ENCODE measurements around the gene GEN1. TPM values are rescaled to one million over a fixed set of nuclear protein-coding genes. Genes with fewer than 3 reads are reported as not detected.

Gene GEN1
- total RNA-seq, 1 donor = 8.3 TPM

- no peak for TF ChIP-seq CTCF (IDR thresholded peaks at IDR 0.05; ENCODE audit: extremely low read depth, low read depth, low read length)
- no peaks in the 10 kb centered on the region for H3K79me2 ChIP-seq (ENCODE audit: insufficient read depth, low read length)
- H2AFZ ChIP-seq (ENCODE audit: low read length) = no peak overlapping the region
- no peaks in the 10 kb centered on the region for H3K9me3 ChIP-seq (ENCODE audit: low read depth, low read length)
- H3K4me2 ChIP-seq (ENCODE audit: insufficient read depth, low read length) = no peak overlapping the region
- peaks cover 15% of the 10 kb centered on the region for H3K36me3 ChIP-seq (ENCODE audit: insufficient read depth, low read length)
- no peak overlapping the region for H3K4me3 ChIP-seq (ENCODE audit: insufficient read depth, low read length)
- H4K20me1 ChIP-seq (ENCODE audit: insufficient read depth, low read length) = no peaks in the 10 kb centered on the region
- DNase-seq (ENCODE audit: insufficient read length, low spot score, missing footprints) = no peak
- no peak overlapping the region for H3K27ac ChIP-seq (ENCODE audit: low read depth, low read length)
- no peaks in the 10 kb centered on the region for H3K4me1 ChIP-seq (ENCODE audit: insufficient read depth, low read length)
- H3K27me3 ChIP-seq (ENCODE audit: insufficient read depth, low read length) = no peaks in the 10 kb centered on the region
Observed at GRCh38 chr2:17780546-17780945, 26.6 kb downstream of the GEN1 start.

GRCh38 chr2:17781482-17781881 lies 27.5 kb downstream of the GEN1 start:
- Histone ChIP-seq H3K4me3 (ENCODE audit: insufficient read depth, low read length) (no peak overlapping the region), H3K4me2 (ENCODE audit: insufficient read depth, low read length) (no peak overlapping the region), H3K27ac (ENCODE audit: low read depth, low read length) (no peak overlapping the region), H3K36me3 (ENCODE audit: insufficient read depth, low read length) (peaks cover 15% of the 10 kb centered on the region), H3K79me2 (ENCODE audit: insufficient read depth, low read length) (no peaks in the 10 kb centered on the region), H3K4me1 (ENCODE audit: insufficient read depth, low read length) (no peaks in the 10 kb centered on the region), H3K9me3 (ENCODE audit: low read depth, low read length) (no peaks in the 10 kb centered on the region), H3K27me3 (ENCODE audit: insufficient read depth, low read length) (no peaks in the 10 kb centered on the region), H4K20me1 (ENCODE audit: insufficient read depth, low read length) (no peaks in the 10 kb centered on the region), H2AFZ (ENCODE audit: low read length) (no peak overlapping the region)
- DNase-seq (ENCODE audit: insufficient read length, low spot score, missing footprints) = no peak
- no peak for TF ChIP-seq CTCF (IDR thresholded peaks at IDR 0.05; ENCODE audit: extremely low read depth, low read depth, low read length)

- no peaks in the 10 kb centered on the region for H4K20me1 ChIP-seq (ENCODE audit: insufficient read depth, low read length)
- no peak overlapping the region for H3K27ac ChIP-seq (ENCODE audit: low read depth, low read length)
- no peaks in the 10 kb centered on the region for H3K9me3 ChIP-seq (ENCODE audit: low read depth, low read length)
- TF ChIP-seq CTCF (IDR thresholded peaks at IDR 0.05; ENCODE audit: extremely low read depth, low read depth, low read length) = no peak
- H3K79me2 ChIP-seq (ENCODE audit: insufficient read depth, low read length) = no peaks in the 10 kb centered on the region
- no peaks in the 10 kb centered on the region for H3K36me3 ChIP-seq (ENCODE audit: insufficient read depth, low read length)
- no peak overlapping the region for H3K4me2 ChIP-seq (ENCODE audit: insufficient read depth, low read length)
- no peak overlapping the region for H2AFZ ChIP-seq (ENCODE audit: low read length)
- no peak for DNase-seq (ENCODE audit: insufficient read length, low spot score, missing footprints)
- no peaks in the 10 kb centered on the region for H3K27me3 ChIP-seq (ENCODE audit: insufficient read depth, low read length)
- H3K4me1 ChIP-seq (ENCODE audit: insufficient read depth, low read length) = no peaks in the 10 kb centered on the region
- H3K4me3 ChIP-seq (ENCODE audit: insufficient read depth, low read length) = no peak overlapping the region
Observed at GRCh38 chr2:17786727-17787126, 32.8 kb downstream of the GEN1 start.

GRCh38 chr2:17788773-17789172 lies 34.8 kb downstream of the GEN1 start:
- no peak for DNase-seq (ENCODE audit: insufficient read length, low spot score, missing footprints)
- no peaks in the 10 kb centered on the region for H3K36me3 ChIP-seq (ENCODE audit: insufficient read depth, low read length)
- no peak overlapping the region for H2AFZ ChIP-seq (ENCODE audit: low read length)
- no peaks in the 10 kb centered on the region for H3K27me3 ChIP-seq (ENCODE audit: insufficient read depth, low read length)
- H3K4me3 ChIP-seq (ENCODE audit: insufficient read depth, low read length) = no peak overlapping the region
- no peaks in the 10 kb centered on the region for H3K9me3 ChIP-seq (ENCODE audit: low read depth, low read length)
- no peaks in the 10 kb centered on the region for H4K20me1 ChIP-seq (ENCODE audit: insufficient read depth, low read length)
- H3K79me2 ChIP-seq (ENCODE audit: insufficient read depth, low read length) = no peaks in the 10 kb centered on the region
- no peak for TF ChIP-seq CTCF (IDR thresholded peaks at IDR 0.05; ENCODE audit: extremely low read depth, low read depth, low read length)
- no peak overlapping the region for H3K27ac ChIP-seq (ENCODE audit: low read depth, low read length)
- H3K4me1 ChIP-seq (ENCODE audit: insufficient read depth, low read length) = no peaks in the 10 kb centered on the region
- H3K4me2 ChIP-seq (ENCODE audit: insufficient read depth, low read length) = no peak overlapping the region

All from osteoblast (primary cell).